ENCODE results near the gene OPN5. TPM values are rescaled to one million over a fixed set of nuclear protein-coding genes. Genes with fewer than 3 reads are reported as not detected.

Gene OPN5
- total RNA-seq, 1 experiment from 2014 or later = not detected

- Histone ChIP-seq H3K36me3 (ENCODE audit: insufficient read depth, low read length, poor library complexity, severe bottlenecking) (no peaks in the 10 kb centered on the region), H3K9me3 (ENCODE audit: low read depth, low read length, poor library complexity, severe bottlenecking) (no peaks in the 10 kb centered on the region), H3K27ac (ENCODE audit: low read depth, low read length, poor library complexity, severe bottlenecking) (no peak overlapping the region), H3K27me3 (replicated peaks; ENCODE audit: insufficient read depth, low read depth, low read length, poor library complexity) (no peaks in the 10 kb centered on the region), H3K4me3 (ENCODE audit: low read depth, low read length, poor library complexity, severe bottlenecking) (no peak overlapping the region), H3K4me1 (ENCODE audit: insufficient read depth, low read length, poor library complexity, severe bottlenecking) (no peaks in the 10 kb centered on the region)
- intact Hi-C loops (cut with micrococcal nuclease; ENCODE audit: unreplicated experiment) = no loop called here
- ChIA-PET POLR2A (ENCODE audit: low non-redundant PET) (no interaction called here), CTCF (no interaction called here)
- no peak for TF ChIP-seq CTCF (conservative IDR thresholded peaks at IDR 0.05; ENCODE audit: low read depth, low read length)
- TF ChIP-seq EZH2 (IDR thresholded peaks at IDR 0.05; ENCODE audit: borderline replicate concordance, low read depth, low read length, poor library complexity, severe bottlenecking) = no peak
- no peak for DNase-seq (ENCODE audit: low spot score)
- no TSS peak for BruUV-seq (replicated peaks)
Measured at GRCh38 chr6:47801984-47802383, 20.2 kb downstream of the OPN5 start.

- TF ChIP-seq EZH2 (IDR thresholded peaks at IDR 0.05; ENCODE audit: borderline replicate concordance, low read depth, low read length, poor library complexity, severe bottlenecking) (no peak), CTCF (conservative IDR thresholded peaks at IDR 0.05; ENCODE audit: low read depth, low read length) (no peak)
- intact Hi-C loops (cut with micrococcal nuclease; ENCODE audit: unreplicated experiment) = no loop called here
- Histone ChIP-seq H3K4me1 (ENCODE audit: insufficient read depth, low read length, poor library complexity, severe bottlenecking) (no peaks in the 10 kb centered on the region), H3K27me3 (replicated peaks; ENCODE audit: insufficient read depth, low read depth, low read length, poor library complexity) (peaks cover 9% of the 10 kb centered on the region), H3K36me3 (ENCODE audit: insufficient read depth, low read length, poor library complexity, severe bottlenecking) (no peaks in the 10 kb centered on the region), H3K4me3 (ENCODE audit: low read depth, low read length, poor library complexity, severe bottlenecking) (no peak overlapping the region), H3K9me3 (ENCODE audit: low read depth, low read length, poor library complexity, severe bottlenecking) (no peaks in the 10 kb centered on the region), H3K27ac (ENCODE audit: low read depth, low read length, poor library complexity, severe bottlenecking) (no peak overlapping the region)
- DNase-seq (ENCODE audit: low spot score) = no peak
- ChIA-PET POLR2A (ENCODE audit: low non-redundant PET) (no interaction called here), CTCF (no interaction called here)
- no TSS peak for BruUV-seq (replicated peaks)
Measured at GRCh38 chr6:47804821-47805220, 23.0 kb downstream of the OPN5 start.

- ChIA-PET CTCF (no interaction called here), POLR2A (ENCODE audit: low non-redundant PET) (no interaction called here)
- H3K4me3 ChIP-seq (ENCODE audit: low read depth, low read length, poor library complexity, severe bottlenecking) = no peak overlapping the region
- no TSS peak for BruUV-seq (replicated peaks)
- TF ChIP-seq CTCF (conservative IDR thresholded peaks at IDR 0.05; ENCODE audit: low read depth, low read length) = no peak
- no peak for TF ChIP-seq EZH2 (IDR thresholded peaks at IDR 0.05; ENCODE audit: borderline replicate concordance, low read depth, low read length, poor library complexity, severe bottlenecking)
- H3K36me3 ChIP-seq (ENCODE audit: insufficient read depth, low read length, poor library complexity, severe bottlenecking) = no peaks in the 10 kb centered on the region
- no peaks in the 10 kb centered on the region for H3K9me3 ChIP-seq (ENCODE audit: low read depth, low read length, poor library complexity, severe bottlenecking)
- no peak overlapping the region for H3K27ac ChIP-seq (ENCODE audit: low read depth, low read length, poor library complexity, severe bottlenecking)
- H3K4me1 ChIP-seq (ENCODE audit: insufficient read depth, low read length, poor library complexity, severe bottlenecking) = no peaks in the 10 kb centered on the region
- no peak for DNase-seq (ENCODE audit: low spot score)
- peaks cover 9% of the 10 kb centered on the region for H3K27me3 ChIP-seq (replicated peaks; ENCODE audit: insufficient read depth, low read depth, low read length, poor library complexity)
- intact Hi-C loops (cut with micrococcal nuclease; ENCODE audit: unreplicated experiment) = no loop called here
Measured at GRCh38 chr6:47809873-47810272, 28.0 kb downstream of the OPN5 start.

All from A673 (cell line).